Activated CD4-positive, alpha-beta T cell treated with anti-CD3 and anti-CD28 coated beads, Interleukin-2, amount 50 U/mL, for 1 hour (primary cell): ENCODE results near the gene CABP1.
A peak's percentile ranks its signal among the peaks of the same experiment; 100 is the strongest.
"Not testable (repeated sequence)": the region's sequence is repeated elsewhere in the genome, so short reads cannot be mapped to it uniquely, and the experiment has no call there.

ENCODE experiments used
- DNase-seq: peaks from one replicate; pipeline ENCODE4 v3.0.0-alpha.2; 2020

The CABP1 gene

DNA sequence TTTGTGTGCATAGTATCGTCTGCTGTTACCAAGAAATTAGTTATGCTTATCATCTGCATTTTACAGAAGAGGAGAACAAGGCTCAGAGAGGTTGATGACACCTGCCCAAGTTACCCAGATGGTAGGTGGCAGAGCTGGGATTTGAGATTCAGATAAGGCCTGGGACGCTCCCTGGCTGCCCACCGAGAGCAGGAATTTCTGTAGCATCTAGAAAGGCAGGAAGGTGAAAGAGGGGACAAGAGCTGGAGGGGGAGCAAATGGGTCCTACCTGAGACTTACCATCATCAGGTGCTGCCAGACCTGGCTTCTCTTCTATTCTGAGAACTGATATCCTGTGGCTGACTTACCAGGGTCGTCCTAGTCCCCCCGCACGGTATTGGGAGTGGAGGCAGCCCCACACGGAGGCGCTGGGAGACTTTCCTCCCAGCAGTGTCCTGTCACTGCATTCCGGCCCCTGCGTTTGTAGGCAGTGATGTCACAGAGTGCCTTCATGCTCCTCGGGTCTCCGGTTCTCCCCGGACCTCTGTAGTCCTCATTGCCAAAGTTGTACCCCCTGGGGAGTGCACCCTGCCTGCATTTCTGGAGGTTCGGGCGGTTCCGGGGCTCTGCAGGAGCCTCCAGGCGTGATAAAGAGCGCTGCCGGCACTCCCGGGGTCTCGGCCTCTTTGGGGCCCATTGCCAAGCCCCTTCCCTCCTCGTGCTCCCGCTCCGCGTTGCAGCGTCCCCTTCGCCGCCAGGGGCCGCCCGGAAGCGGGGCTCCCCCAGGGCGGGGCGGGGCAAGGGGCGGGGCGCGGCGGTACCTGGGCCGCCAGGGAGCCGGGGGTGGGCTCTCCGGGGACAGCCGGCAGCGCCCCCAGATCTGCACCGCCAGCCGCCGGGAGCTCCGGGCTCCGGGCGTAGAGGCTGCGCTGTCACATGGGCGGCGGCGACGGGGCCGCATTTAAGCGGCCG is at the start of gene CABP1:
Gene CABP1 (plus strand): TSS at position 856 of the 951 bp plus-strand sequence. CDS start 60 bp downstream, at position 916.
- DNase-seq: peak; percentile 63

DNA sequence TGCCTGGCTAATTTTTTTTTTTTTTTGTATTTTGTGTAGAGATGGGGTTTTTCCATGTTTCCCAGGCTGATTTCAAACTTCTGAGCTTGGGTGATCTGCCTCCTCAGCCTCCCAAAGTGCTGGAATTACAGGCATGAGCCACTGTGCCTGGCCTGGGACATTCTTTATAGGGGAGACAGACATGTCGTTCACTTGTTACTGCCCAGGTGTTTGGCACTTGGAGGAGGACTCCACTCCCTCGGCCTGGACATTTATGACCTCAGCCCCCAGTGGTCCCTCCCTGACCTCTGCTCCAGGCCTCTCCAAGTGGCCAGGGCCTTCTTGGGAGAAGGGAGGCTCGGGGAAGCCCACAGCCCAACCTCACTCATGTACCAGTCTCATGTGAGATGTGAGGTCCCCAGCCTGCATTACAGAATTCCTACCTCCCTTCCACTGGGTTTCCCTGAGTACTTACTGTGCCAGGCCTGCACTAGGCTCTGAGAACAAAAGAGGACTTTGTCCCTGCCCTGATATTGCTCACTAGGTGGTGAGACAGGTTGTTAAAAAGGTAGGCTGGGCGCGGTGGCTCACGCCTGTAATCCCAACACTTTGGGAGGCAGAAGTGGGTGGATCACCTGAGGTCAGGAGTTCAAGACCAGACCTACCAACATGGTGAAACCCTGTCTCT is 49.6 kb upstream of the CABP1 start:
- DNase-seq: no peak

GRCh38 chr12:120592121-120593049 is 48.0 kb upstream of the CABP1 start:
- DNase-seq: no peak

DNA sequence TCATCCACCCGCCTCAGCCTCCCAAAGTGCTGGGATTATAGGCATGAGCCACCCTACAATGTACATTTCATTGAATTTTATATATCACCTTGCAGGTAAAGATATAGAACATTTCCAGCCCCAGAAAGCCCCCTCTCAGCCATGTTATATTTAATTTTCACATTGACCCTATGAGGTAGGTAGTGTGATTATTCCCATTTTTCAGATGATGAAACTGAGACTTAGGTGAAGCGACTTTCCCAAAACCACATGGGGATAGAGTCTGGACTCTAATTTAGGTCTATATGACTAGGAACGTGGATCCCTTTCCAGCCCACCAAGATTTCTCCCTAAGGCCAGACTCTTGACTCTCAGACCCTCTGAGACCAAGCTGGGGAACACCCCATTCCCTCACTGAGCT is 43.5 kb upstream of the CABP1 start:
- no peak for DNase-seq

- DNase-seq: no peak
Measured at GRCh38 chr12:120597861-120598260, 42.6 kb upstream of the CABP1 start.

DNA sequence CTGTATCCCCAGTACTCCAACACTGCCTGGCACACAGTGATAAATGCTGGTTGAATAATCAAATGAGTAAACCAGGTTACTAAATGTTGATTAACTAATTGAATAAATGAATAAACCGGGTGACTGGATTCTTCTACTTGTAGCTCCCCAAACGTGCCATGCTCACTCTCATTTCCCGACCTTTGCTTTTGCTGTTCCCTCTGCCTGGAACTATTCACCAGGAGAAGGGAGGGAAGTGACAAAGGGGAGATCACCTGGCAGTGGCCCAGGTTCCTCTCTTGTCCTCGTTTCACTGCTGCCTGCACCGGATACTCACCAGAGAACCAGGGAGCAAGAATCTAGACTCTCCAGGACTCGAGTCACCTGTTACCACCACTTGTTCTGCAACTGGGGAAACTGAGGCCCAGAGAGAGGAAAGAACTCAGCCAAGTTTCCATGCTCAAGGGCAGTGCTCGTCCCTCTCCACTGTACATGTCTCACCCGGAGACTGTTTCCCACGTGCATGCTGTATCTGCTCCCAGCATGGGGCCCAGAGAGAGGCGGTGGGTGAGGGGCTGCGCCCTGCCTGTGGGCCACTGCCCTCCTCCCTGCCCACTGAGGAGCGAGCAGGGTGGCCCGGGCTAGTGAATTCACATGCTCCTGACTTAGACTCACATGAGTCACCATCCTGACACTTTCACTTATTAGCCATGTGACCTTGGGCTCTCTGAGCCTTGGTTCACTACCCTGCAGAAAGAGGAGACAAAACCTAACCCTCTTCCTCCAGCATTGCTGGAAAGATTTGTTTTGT is 41.6 kb upstream of the CABP1 start:
- no peak for DNase-seq

DNA sequence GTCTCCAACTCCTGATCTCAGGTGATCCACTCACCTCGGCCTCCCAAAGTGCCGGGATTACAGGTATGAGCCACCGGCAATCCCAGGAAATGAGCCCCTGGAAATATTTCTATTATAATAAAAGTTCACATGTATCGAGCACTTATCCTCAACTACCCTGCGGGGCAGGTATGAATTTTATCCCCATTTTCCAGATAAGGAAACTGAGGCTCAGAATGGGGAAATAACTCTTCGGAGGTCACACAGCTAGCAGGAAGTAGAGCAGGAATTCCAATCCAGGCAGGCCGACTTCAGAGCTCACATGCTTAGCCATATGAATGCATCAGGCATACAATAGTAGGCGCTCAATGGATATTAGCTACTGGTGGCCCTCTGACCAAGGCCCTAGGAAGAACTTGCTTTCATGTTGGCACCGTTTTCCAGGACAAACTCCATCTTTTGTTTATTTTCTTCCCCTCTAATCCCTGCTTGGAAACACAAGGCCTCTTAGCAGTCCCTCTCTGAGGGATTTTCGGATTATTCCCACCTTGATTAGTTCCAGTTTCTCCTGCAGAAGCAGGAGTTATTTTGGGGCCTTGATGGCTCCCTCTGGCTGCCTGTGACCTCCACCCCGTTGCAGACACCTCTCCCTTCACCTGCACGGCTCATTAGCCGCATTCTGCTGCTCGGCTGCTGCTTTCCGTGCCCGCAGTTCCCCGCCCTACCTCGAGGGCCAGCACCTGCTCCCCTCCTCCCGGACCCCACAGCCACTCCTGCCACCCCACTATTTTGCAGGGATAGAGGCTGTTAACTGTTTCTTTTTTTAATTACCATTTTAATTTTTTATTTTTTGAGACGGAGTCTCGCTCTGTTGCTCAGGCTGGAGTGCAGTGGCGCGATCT is 40.5 kb upstream of the CABP1 start:
- no peak for DNase-seq

GRCh38 chr12:120602416-120602815 is 38.0 kb upstream of the CABP1 start:
- not testable (repeated sequence) for DNase-seq

GRCh38 chr12:120610560-120610959 is 29.9 kb upstream of the CABP1 start:
- no peak for DNase-seq

DNA sequence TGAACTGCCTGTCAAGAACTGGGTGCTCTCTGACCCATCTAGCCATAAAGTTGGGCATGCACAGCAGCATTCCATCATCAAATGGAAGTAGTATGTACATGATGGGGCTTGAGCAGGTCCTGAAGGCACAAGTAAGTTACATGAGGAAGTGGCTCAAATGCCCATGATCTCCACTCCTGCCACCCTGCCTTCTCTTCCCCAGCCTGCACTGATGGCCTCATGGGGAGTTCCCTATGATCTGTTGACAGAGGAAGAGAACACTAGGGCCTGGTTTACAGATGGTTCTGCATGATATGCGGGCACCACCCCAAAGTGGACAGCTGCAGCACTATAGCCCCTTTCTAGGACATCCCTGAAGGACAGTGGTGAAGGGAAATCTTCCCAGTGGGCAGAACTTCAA is 28.9 kb upstream of the CABP1 start:
- not testable (repeated sequence) for DNase-seq

- no peak for DNase-seq
Measured at GRCh38 chr12:120614848-120615247, 25.6 kb upstream of the CABP1 start.

- DNase-seq: not testable (repeated sequence)
Measured at GRCh38 chr12:120617193-120617592, 23.2 kb upstream of the CABP1 start.

GRCh38 chr12:120617767-120618166 is 22.7 kb upstream of the CABP1 start:
- DNase-seq: not testable (repeated sequence)

DNA sequence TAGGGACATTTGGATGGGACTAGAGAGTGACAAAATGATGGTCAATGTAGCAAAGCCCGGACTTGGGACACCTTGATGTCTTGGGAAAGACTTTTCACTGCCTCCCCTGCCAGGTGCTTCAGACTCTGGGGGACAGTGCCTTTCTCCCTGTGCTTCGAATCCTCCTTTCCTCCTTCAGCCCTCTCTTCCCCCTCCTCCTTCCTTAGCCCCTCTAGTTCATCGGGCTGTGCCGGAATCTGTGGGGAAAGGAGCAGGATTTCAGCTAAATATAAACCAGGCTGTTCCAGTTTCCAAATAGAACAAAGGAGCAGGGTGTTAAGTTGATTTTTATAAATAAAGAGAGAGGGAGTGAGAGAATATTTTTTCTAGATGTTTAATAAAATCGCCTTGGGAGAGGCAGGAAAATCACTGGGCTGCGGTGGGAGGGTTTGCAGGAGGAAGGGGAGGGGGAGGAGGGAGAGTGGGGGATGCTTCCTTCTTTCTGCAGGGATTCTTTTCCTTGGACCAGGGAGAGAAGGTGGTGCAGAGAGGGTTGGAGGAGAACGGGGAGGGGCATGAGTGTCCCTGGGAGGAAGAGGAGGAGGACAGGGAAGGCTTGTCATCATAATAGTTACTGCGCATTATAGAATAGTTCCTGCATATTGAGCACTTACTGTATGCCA is 21.3 kb upstream of the CABP1 start:
- DNase-seq: no peak

GRCh38 chr12:120620624-120621023 is 19.8 kb upstream of the CABP1 start:
- no peak for DNase-seq

DNA sequence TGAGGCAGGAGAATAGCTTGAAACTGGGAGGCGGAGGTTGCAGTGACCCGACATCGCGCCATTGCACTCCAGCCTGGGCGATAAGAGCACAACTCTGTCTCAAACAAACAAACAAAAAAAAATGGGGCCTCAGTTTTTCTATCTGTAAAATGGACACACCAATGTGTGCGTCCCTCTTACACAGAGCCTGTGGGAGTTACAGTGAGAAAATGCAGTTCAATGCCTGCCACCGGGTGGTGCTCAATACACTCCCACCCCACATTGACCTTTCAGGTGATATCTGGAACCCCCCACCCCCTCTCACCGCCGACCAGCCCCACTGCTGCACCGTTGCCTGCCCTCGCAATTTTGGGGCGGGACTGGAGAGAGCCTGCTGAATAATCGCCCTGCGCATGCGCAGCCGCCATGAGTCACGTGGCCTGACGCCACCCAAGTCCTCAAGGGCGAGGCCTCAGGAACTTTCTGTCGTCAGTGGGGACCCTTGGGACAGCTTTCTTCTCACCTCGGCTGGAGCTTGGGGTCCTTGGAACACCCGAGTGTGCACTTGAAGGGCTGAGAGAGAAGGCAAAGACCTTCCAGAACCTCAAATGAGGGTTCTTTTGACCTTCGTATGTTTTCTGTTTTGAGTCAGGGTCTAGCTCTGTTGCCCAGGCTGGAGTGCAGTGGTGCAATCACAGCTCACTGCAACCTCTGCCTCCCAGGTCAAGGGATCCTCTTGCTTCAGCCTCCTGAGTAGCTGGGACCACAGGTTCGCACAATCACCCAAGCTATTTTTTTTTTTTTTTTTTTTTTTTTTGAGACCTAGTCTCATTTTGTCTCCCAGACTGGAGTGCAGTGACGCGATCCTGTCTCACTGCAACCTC is 14.6 kb upstream of the CABP1 start:
- no peak for DNase-seq

DNA sequence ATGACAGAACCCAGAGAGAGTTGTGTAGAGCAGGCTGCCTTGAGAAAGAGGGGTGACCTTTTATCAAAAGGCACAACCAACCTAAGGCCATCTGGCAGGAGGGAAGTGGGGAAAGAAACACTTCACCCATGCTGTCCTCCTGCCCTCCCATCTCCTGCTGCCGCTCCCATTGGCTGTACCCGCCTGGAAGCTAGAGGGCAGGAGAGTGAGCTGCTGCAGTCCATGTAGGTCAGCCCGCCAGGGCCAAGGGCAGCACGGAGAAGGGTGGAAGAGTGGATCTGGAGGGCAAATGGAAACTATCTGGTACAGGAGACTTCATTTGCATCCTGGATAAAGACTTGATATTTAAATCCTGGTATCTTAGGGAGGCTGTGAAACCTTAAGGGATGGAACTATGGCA is 11.5 kb upstream of the CABP1 start:
- DNase-seq: no peak

DNA sequence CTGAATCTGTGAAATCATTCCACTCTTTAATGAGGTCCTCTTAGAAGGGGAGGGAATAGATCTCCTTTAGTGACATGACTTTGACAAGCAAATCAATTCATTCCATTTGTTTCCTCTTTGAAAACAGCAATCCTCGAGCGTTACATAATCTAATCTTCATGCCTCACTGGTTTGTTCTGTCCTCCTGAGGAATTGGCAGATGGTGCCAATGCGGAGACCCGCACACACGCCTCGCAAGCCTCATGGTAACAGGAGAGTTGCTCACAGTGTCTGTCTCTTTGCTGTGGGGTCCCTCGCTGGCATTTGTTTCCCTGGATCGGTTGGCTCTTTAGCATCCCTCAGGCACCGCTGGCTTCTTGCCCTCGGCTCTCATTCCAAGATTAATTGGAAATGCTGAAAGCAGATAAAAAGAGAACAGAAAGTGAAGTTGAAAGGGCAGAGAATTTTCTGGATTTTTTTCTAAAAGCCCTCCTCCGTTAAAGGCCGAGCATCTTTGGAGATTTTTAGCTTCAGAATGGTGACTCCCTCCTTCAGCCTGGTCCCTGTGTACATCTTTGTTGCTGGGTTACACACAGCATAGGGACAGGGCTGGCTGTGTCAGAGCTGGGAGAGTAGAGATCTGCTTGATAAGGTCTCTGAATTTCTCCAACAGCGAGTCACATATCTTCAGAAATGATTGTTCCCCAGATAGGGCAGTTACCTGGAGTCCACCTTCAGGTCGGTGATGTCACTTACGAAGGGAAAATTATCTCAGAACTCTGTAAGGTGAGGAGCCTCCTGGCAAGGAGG is 10.1 kb upstream of the CABP1 start:
- no peak for DNase-seq

DNA sequence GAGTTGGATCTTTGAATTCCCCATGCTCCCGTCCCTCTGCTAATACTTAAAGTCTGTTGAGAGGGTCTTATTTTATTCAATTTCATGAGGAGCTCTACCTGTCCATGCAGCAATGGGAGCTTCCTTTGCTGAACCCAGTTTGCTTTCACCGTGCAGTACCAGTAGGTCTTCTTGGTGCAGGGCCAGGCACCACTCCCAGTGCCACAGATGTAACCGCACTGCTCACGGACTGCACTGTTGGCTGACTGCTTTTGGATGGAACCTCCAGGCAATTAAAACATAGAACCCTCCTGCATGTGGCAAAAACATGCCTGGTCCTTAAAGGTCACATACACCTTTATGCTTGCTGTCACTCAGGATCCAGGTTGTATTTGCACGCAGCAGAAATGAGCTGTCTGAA is 9.3 kb upstream of the CABP1 start:
- DNase-seq: no peak
